Glutamatergic neuron (in vitro differentiated cells): ENCODE measurements around the gene TSPAN4. TPM values are rescaled to one million over a fixed set of nuclear protein-coding genes. Genes with fewer than 3 reads are reported as not detected.

Experiments
- DNase-seq: peaks from one replicate; pipeline ENCODE4 v3.0.0; 2022
- H3K27ac Mint-ChIP-seq: one replicate; pipeline ENCODE4 v1.8.0; 2020; ENCODE audit warnings: mild to moderate bottlenecking, mixed read lengths, inconsistent platforms; ENCODE audit not compliant: unreplicated experiment
- H3K27me3 Mint-ChIP-seq: one replicate; pipeline ENCODE4 v1.8.0; 2020; ENCODE audit warnings: mild to moderate bottlenecking, moderate library complexity, mixed read lengths, inconsistent platforms; ENCODE audit not compliant: unreplicated experiment
- H3K36me3 Mint-ChIP-seq: one replicate; pipeline ENCODE4 v1.8.0; 2020; ENCODE audit warnings: mild to moderate bottlenecking, mixed read lengths, inconsistent platforms; ENCODE audit not compliant: unreplicated experiment
- H3K4me1 Mint-ChIP-seq: one replicate; pipeline ENCODE4 v1.8.0; 2020; ENCODE audit warnings: mild to moderate bottlenecking, low read depth, mixed read lengths, inconsistent platforms; ENCODE audit not compliant: unreplicated experiment
- H3K4me3 Mint-ChIP-seq: one replicate; pipeline ENCODE4 v1.8.0; 2020; ENCODE audit warnings: mild to moderate bottlenecking, mixed read lengths, inconsistent platforms; ENCODE audit not compliant: unreplicated experiment
- H3K9me3 Mint-ChIP-seq: one replicate; pipeline ENCODE4 v1.8.0; 2020; ENCODE audit warnings: mild to moderate bottlenecking, moderate library complexity, mixed read lengths, inconsistent platforms; ENCODE audit not compliant: unreplicated experiment
- CTCF ChIP-seq: fragments of 200-600 bp; sonication (generic); IDR thresholded peaks from one replicate; pipeline ENCODE4 v1.5.0; 2021; ENCODE audit not compliant: partially characterized antibody, unreplicated experiment
- total RNA-seq: library from RNA; stranded (reverse); fragmentation: NEBNext Ultra II Directional; extraction: Animal tissue kit (Norgen Biotek cat#: 25700); gene quantifications from one replicate; pipeline ENCODE4 v1.2.1, GENCODE V29; 2021; ENCODE audit not compliant: unreplicated experiment

Gene TSPAN4
- total RNA-seq, 1 donor from 2014 or later = 82.5 TPM

GRCh38 chr11:893008-893654 lies 50.5 kb downstream of the TSPAN4 start:
- DNase-seq = no peak
- TF ChIP-seq CTCF = no peak
- H3K27ac Mint-ChIP-seq = no peak overlapping the region
- peaks cover 12% of the 10 kb centered on the region for H3K4me1 Mint-ChIP-seq
- H3K36me3 Mint-ChIP-seq = no peaks in the 10 kb centered on the region
- no peak overlapping the region for H3K4me3 Mint-ChIP-seq
- peaks cover 4% of the 10 kb centered on the region for H3K9me3 Mint-ChIP-seq
- peaks cover 15% of the 10 kb centered on the region for H3K27me3 Mint-ChIP-seq

GRCh38 chr11:894575-895201 lies 52.0 kb downstream of the TSPAN4 start:
- H3K4me3 Mint-ChIP-seq = no peak overlapping the region
- DNase-seq = no peak
- peaks cover 11% of the 10 kb centered on the region for H3K27me3 Mint-ChIP-seq
- no peaks in the 10 kb centered on the region for H3K36me3 Mint-ChIP-seq
- peaks cover 2% of the 10 kb centered on the region for H3K9me3 Mint-ChIP-seq
- H3K4me1 Mint-ChIP-seq = peaks cover 5% of the 10 kb centered on the region
- H3K27ac Mint-ChIP-seq = no peak overlapping the region
- peak; percentile 23 for TF ChIP-seq CTCF

- Mint-ChIP-seq H3K27ac (peak overlapping the region; percentile 43), H3K9me3 (no peaks in the 10 kb centered on the region), H3K36me3 (no peaks in the 10 kb centered on the region), H3K4me3 (no peak overlapping the region), H3K27me3 (peaks cover 10% of the 10 kb centered on the region), H3K4me1 (peaks cover 4% of the 10 kb centered on the region)
- DNase-seq = no peak
- TF ChIP-seq CTCF = peak; percentile 2
These were observed 52.9 kb downstream of the TSPAN4 start for GRCh38 chr11:895331-896110.

- H3K4me1 Mint-ChIP-seq = no peaks in the 10 kb centered on the region
- no peaks in the 10 kb centered on the region for H3K36me3 Mint-ChIP-seq
- H3K9me3 Mint-ChIP-seq = no peaks in the 10 kb centered on the region
- H3K27ac Mint-ChIP-seq = no peak overlapping the region
- no peak for DNase-seq
- H3K27me3 Mint-ChIP-seq = peaks cover 3% of the 10 kb centered on the region
- TF ChIP-seq CTCF = no peak
- H3K4me3 Mint-ChIP-seq = no peak overlapping the region
These were observed 54.8 kb downstream of the TSPAN4 start for GRCh38 chr11:897253-898142.
